ENCODE data around the gene SNRNP40. TPM values are rescaled to one million over a fixed set of nuclear protein-coding genes. Genes with fewer than 3 reads are reported as not detected.

SNRNP40 gene
- total RNA-seq, result 79.1 TPM

DNA sequence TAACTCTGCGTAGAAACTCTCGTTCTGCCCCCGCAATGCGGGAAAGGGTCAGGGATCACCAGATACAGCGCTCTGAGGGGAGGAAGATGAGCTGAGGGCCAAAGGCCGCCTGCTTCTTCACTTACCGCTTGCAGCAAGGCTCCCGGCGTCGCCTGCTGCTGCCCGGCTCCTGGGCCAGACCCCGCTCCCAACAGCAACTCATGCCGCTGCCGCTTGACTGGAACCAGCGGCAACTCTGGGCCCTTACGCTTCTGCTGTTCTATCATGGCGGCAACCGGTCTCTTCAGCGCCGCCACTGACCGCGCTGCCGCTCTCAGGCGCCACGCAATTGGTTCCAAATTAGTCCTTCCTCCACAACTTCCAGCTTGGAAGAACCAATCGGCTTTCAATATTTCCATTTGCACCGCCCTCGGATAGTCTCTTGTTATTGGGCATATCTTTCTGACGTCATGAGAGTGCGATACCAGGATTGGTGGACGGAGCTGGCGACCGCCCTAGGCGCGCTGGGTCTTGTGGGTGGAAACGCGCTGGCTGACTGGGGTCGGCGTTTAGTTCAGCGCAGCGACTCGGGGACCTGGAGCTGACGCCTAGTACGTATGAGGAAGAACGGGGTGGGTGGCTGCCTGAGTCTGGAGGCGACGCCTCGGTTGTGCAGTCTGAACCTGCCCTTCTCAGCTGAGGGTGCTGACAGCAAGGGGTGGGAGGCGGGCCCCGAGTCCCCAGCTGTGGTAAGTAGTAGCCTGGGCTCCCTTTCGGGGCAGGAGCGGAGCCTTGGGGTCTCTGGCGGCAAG lies at the start of gene SNRNP40, which contains the start of gene ZCCHC17:
Gene SNRNP40, minus strand, starts transcription at position 303 of the 791 bp plus-strand sequence. Its CDS starts 37 bp downstream, at position 266.
Gene ZCCHC17, plus strand, starts transcription at position 547 of the 791 bp plus-strand sequence. CDS start 13,067 bp downstream, outside the sequence.

DNA sequence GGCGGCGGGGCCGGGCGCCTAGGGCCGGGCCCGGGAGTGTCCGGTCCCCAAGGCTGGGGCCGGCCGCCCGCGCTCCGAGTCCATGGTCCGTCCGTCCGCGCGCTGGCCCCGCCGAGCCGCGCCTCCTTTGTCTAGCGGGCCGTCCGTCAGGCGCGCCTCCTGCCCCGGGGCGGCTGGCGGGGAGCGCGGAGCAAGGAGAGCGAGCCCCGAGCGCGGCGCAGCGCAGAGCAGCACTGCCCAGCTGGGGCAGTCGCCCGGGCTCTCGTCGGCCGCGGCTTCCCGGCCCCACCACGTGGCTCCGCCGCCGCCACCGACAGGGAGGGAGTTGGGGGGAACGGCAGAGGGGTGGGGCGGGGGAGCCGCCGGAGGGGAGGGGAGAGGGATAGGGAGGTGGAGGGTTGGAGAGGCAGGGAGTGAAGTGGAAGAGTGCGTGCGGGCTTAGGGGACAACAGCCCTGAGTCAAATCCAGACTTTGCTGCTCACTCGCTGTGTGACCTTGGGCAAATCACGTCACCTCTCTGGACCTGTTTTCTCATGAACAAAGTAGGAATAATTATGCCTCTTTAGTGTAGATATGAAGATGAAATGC lies 56.8 kb downstream of the SNRNP40 start, which contains the start of gene NKAIN1:
Gene NKAIN1, minus strand, starts transcription at position 235 of the 589 bp plus-strand sequence. CDS start 340 bp downstream, outside the sequence.

Other genes with a start within 250 kb of the SNRNP40 start
- gene PUM1, start 231.1 kb downstream of the SNRNP40 start, total RNA-seq, result 166 TPM
- 12.1 TPM for gene NKAIN1, start 56.9 kb downstream of the SNRNP40 start, total RNA-seq
- gene ZCCHC17, start 244 bp upstream of the SNRNP40 start, total RNA-seq, result 33.7 TPM
- 27.0 TPM for gene FABP3, start 76.3 kb upstream of the SNRNP40 start, total RNA-seq
- 5.7 TPM for gene SERINC2, start 116.4 kb upstream of the SNRNP40 start, total RNA-seq